Muscle layer of duodenum (tissue), 2 donors: Measurements from ENCODE around the gene SLC45A1.

Experiments used
- H3K27ac ChIP-seq: one replicate; pipeline ENCODE4 v1.7.0; 2013; ENCODE audit warnings: mild to moderate bottlenecking, low read length
- H3K27me3 ChIP-seq: one replicate; pipeline ENCODE4 v1.7.0; 2013; ENCODE audit warnings: low read depth, mild to moderate bottlenecking, control low read depth, low read length
- H3K36me3 ChIP-seq, 2 donors: one replicate each; pipeline ENCODE4 v1.7.0; 2013; ENCODE audit warnings: low read length in 2 of 2, control low read depth in 1 of 2, mild to moderate bottlenecking in 1 of 2; ENCODE audit not compliant: insufficient read depth in 2 of 2, control insufficient read depth in 1 of 2
- H3K4me1 ChIP-seq, 2 donors: one replicate each; pipeline ENCODE4 v1.7.0; 2013; ENCODE audit warnings: low read length in 2 of 2, mild to moderate bottlenecking in 2 of 2, control low read depth in 1 of 2, moderate library complexity in 1 of 2; ENCODE audit not compliant: insufficient read depth in 2 of 2, control insufficient read depth in 1 of 2
- H3K4me3 ChIP-seq, 2 donors: one replicate each; pipeline ENCODE4 v1.7.0; 2013; ENCODE audit warnings: low read length in 2 of 2, low read depth in 1 of 2, mild to moderate bottlenecking in 1 of 2
- H3K9me3 ChIP-seq, 2 donors: one replicate each; pipeline ENCODE4 v1.7.0; 2013; ENCODE audit warnings: low read length in 2 of 2, control low read depth in 1 of 2, mild to moderate bottlenecking in 1 of 2; ENCODE audit not compliant: control insufficient read depth in 1 of 2
- donor health status: healthy.

The SLC45A1 gene

DNA sequence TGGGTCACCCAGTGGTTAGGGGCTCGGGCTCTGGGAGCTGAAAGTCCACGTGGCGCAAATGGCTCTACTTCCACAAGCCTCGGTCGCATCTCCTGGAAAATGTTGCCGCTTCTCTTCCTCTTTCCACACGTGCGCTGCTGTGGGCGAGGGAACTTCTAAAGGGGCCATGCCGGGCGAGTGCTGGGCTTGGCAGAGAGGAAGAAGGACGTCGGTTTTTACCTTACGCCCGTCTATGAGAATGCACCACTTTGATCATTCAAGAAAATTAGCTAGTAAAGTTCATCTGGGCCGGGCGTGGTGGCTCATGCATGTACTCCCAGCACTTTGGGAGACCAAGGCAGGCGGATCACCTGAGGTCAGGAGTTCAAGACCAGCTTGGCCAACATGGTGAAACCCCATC is 10.4 kb downstream of the SLC45A1 start:
- Histone ChIP-seq H3K27me3 (no peaks in the 10 kb centered on the region), H3K27ac (no peak overlapping the region), H3K4me1 (no peaks in the 10 kb centered on the region), H3K9me3 (no peaks in the 10 kb centered on the region), H3K36me3 (peaks cover 11 to 19% of the 10 kb centered on the region in 2 donors), H3K4me3 (no peak overlapping the region)

DNA sequence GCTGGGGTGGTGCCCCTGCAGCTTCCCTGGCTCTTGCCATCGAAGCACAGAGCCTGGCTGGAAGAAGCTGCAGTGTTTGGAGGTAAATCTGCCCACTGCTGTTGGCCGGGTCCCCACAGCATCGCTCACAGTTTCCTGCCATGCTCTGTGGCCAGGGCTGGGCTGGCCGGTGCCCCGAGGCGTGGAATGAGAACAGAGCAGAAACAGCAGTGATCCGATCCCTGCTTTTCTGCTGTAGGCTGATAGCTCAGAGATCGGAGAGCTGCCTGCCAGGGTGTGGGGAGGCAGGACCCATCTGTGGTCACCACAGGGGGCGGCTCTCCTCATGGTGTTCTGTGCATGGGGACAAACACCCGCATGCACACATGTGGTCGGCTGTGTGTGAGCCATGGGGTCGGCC is 11.5 kb downstream of the SLC45A1 start:
- H3K4me3 ChIP-seq = no peak overlapping the region
- no peaks in the 10 kb centered on the region for H3K27me3 ChIP-seq
- no peaks in the 10 kb centered on the region for H3K9me3 ChIP-seq
- H3K4me1 ChIP-seq = no peaks in the 10 kb centered on the region
- peaks cover 11 to 19% of the 10 kb centered on the region in 2 donors for H3K36me3 ChIP-seq
- H3K27ac ChIP-seq = no peak overlapping the region

GRCh38 chr1:8329858-8330257 is 11.9 kb downstream of the SLC45A1 start:
- H3K27ac ChIP-seq = no peak overlapping the region
- no peaks in the 10 kb centered on the region for H3K27me3 ChIP-seq
- H3K36me3 ChIP-seq = peaks cover 11 to 19% of the 10 kb centered on the region in 2 donors
- H3K9me3 ChIP-seq = no peaks in the 10 kb centered on the region
- no peaks in the 10 kb centered on the region for H3K4me1 ChIP-seq
- no peak overlapping the region for H3K4me3 ChIP-seq

DNA sequence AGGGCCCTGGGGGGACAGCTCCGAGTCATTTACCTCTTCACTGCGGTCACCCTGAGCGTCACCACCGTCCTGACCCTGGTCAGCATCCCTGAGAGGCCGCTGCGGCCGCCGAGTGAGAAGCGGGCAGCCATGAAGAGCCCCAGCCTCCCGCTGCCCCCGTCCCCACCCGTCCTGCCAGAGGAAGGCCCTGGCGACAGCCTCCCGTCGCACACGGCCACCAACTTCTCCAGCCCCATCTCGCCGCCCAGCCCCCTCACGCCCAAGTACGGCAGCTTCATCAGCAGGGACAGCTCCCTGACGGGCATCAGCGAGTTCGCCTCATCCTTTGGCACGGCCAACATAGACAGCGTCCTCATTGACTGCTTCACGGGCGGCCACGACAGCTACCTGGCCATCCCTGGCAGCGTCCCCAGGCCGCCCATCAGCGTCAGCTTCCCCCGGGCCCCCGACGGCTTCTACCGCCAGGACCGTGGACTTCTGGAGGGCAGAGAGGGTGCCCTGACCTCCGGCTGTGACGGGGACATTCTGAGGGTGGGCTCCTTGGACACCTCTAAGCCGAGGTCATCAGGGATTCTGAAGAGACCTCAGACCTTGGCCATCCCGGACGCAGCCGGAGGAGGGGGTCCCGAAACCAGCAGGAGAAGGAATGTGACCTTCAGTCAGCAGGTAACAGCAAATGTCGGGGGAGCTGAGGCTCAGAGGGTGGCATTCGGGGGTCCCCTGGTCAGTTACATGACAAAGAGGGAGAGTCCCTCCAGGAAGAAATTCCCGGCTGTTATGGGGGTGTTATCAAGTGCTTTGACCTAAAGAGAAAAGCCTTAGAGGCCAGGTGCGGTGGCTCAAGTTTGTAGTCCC is 12.6 kb downstream of the SLC45A1 start:
- Histone ChIP-seq H3K36me3 (peaks cover 11 to 23% of the 10 kb centered on the region in 2 donors), H3K4me3 (no peak overlapping the region), H3K27ac (no peak overlapping the region), H3K4me1 (no peaks in the 10 kb centered on the region), H3K9me3 (no peaks in the 10 kb centered on the region), H3K27me3 (no peaks in the 10 kb centered on the region)

DNA sequence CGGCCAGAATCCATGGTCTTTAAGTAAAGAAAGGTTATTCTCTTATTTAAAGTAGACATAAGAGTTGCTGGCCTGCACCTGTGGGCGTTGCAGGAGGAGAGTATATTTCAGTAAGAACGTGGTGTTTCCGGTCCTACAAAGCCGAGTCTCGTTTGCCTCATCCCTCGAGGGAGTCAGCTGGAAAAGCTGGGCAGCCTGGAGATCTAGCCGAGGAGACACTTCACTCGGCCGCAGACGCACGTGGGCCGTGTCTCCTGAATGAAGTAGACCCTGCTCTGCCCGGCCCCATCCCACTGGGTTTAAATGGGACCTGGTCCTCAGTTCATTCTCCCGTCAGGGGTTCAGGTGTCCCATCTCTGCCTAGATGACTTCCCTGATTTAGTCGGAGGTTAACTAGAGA is 14.9 kb downstream of the SLC45A1 start:
- peaks cover 0 to 12% of the 10 kb centered on the region in 2 donors for H3K36me3 ChIP-seq
- H3K9me3 ChIP-seq = no peaks in the 10 kb centered on the region
- H3K4me3 ChIP-seq = no peak overlapping the region
- no peaks in the 10 kb centered on the region for H3K4me1 ChIP-seq
- no peak overlapping the region for H3K27ac ChIP-seq
- H3K27me3 ChIP-seq = no peaks in the 10 kb centered on the region

GRCh38 chr1:8333246-8333987 is 15.5 kb downstream of the SLC45A1 start:
- no peaks in the 10 kb centered on the region for H3K4me1 ChIP-seq
- no peak overlapping the region for H3K4me3 ChIP-seq
- no peak overlapping the region for H3K27ac ChIP-seq
- H3K27me3 ChIP-seq = no peaks in the 10 kb centered on the region
- H3K36me3 ChIP-seq = peaks cover 0 to 17% of the 10 kb centered on the region in 2 donors
- no peaks in the 10 kb centered on the region for H3K9me3 ChIP-seq

DNA sequence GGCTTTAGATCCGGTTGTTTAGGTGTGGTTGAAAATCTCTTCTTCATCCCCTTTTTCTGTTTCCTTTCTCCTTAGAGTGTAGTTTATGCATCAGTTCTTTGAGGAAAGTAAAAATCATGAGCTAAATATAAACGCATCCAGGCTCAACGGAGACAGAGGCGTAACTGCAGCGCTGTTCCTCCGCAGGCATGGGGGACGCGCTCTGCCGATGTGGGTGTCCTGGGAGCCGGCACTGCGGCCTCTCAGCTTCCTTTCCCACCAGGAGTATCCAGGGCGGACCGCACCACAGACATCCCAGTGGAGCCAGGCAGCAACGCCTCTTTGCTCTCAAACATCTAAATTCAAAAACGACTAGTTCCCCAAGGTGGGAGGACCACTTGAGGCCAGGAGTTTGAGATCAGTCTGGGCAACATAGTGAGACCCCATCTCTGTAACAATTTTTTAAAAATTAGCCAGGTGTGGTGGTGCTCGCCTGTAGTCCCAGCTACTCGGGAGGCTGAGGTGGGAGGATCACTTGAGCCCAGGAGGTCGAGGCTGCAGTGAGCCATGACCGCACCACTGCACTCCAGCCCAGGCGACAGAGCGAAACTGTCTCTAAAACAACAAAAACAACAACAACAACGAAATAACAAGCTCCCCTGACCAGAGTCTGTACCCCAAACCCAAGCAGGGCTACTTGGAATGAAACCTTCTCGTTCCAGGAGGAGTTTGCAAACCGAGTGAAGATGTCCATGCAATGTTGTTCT is 16.4 kb downstream of the SLC45A1 start:
- Histone ChIP-seq H3K27ac (no peak overlapping the region), H3K4me1 (no peaks in the 10 kb centered on the region), H3K4me3 (no peak overlapping the region), H3K27me3 (no peaks in the 10 kb centered on the region), H3K9me3 (no peaks in the 10 kb centered on the region), H3K36me3 (peaks cover 0 to 20% of the 10 kb centered on the region in 2 donors)

DNA sequence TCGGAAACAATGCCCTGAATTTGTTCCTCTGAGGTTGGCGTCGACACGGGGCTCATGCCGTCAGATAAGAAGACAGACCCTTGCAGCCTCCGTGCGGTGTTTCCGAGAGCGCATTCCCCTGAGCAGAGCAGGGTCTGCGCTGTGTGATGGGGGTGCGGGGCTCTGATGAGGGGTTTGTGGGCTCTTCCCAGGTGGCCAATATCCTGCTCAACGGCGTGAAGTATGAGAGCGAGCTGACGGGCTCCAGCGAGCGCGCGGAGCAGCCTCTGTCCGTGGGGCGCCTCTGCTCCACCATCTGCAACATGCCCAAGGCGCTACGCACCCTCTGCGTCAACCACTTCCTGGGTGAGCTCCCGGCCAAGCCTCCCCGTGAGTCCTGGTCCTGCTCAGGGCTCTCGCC is 17.3 kb downstream of the SLC45A1 start:
- H3K4me1 ChIP-seq = no peaks in the 10 kb centered on the region
- H3K27ac ChIP-seq = no peak overlapping the region
- H3K27me3 ChIP-seq = no peaks in the 10 kb centered on the region
- H3K36me3 ChIP-seq = peaks cover 0 to 26% of the 10 kb centered on the region in 2 donors
- H3K9me3 ChIP-seq = no peaks in the 10 kb centered on the region
- H3K4me3 ChIP-seq = no peak overlapping the region

DNA sequence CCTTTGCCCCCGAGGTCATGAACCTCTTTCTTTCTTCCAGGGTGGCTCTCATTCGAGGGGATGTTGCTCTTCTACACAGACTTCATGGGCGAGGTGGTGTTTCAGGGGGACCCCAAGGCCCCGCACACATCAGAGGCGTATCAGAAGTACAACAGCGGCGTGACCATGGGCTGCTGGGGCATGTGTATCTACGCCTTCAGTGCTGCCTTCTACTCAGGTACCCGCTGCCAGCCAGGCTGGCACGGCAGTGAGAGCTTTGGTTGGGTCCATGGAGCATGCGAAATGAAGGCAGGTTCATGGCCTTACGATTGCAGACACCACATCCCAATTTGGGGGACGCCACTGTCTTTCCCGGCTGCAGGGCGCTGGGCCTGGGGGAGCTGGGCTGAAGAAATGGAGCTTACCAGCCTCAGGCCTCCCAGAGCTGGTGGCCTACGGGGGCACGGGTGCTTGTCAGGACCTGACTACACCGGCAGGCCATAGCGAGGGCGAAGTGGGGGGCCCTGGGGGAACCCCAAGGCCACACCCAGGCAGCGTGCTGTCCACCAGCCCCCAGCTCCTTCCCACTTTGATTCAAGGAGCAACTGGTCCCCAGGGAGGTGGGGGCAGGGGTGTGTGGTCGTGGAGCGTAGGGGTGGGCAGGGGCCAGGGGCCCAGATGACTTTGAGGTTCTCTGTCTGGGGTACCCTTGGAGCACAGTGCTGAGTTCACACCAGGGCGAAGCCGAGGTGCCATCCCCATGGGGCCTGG is 20.0 kb downstream of the SLC45A1 start:
- H3K27ac ChIP-seq = no peak overlapping the region
- H3K9me3 ChIP-seq = no peaks in the 10 kb centered on the region
- no peak overlapping the region for H3K4me3 ChIP-seq
- H3K36me3 ChIP-seq = peaks cover 0 to 26% of the 10 kb centered on the region in 2 donors
- no peaks in the 10 kb centered on the region for H3K27me3 ChIP-seq
- H3K4me1 ChIP-seq = no peaks in the 10 kb centered on the region

- H3K27ac ChIP-seq = no peak overlapping the region
- no peaks in the 10 kb centered on the region for H3K9me3 ChIP-seq
- no peaks in the 10 kb centered on the region for H3K27me3 ChIP-seq
- H3K4me1 ChIP-seq = no peaks in the 10 kb centered on the region
- H3K4me3 ChIP-seq = no peak overlapping the region
- peaks cover 0 to 26% of the 10 kb centered on the region in 2 donors for H3K36me3 ChIP-seq
These were observed 20.8 kb downstream of the SLC45A1 start for GRCh38 chr1:8338526-8339202.
